K562 (cell line): ENCODE data around the gene EP300. TPM values are rescaled to one million over a fixed set of nuclear protein-coding genes. Genes with fewer than 3 reads are reported as not detected.

Source experiments
- ARID3A ChIP-seq: IDR thresholded peaks from 2 replicates; pipeline ENCODE4 v1.6.1; 2012; ENCODE audit warnings: low read depth, low read length, improper control_type of control experiment, borderline replicate concordance
- DIDO1 ChIP-seq: fragments of 450-650 bp; IDR thresholded peaks from 2 replicates; pipeline ENCODE4 v1.6.1; 2016; ENCODE audit warnings: low read depth, missing biosample characterization, missing genetic modification characterization
- EP400 ChIP-seq: fragments of 450-650 bp; IDR thresholded peaks from 2 replicates; pipeline ENCODE4 v1.6.1; 2017; ENCODE audit warnings: antibody characterized with exemption, mild to moderate bottlenecking, moderate library complexity
- GABPB1 ChIP-seq: sonication (generic); formaldehyde crosslinking; IDR thresholded peaks from 2 replicates; pipeline ENCODE4 v1.8.0; 2022; ENCODE audit warnings: mild to moderate bottlenecking, missing genetic modification reagents
- GATAD2B ChIP-seq: fragments of 450-650 bp; IDR thresholded peaks from 2 replicates; pipeline ENCODE4 v1.6.1; 2017; ENCODE audit warnings: mild to moderate bottlenecking, borderline replicate concordance
- IFI16 ChIP-seq: fragments of 250-450 bp; sonication (Bioruptor Pico); IDR thresholded peaks from 2 replicates; pipeline ENCODE4 v2.1.2; 2022; ENCODE audit warnings: mild to moderate bottlenecking, inconsistent platforms
- NFIX ChIP-seq: fragments of 250-450 bp; sonication (Bioruptor Pico); IDR thresholded peaks from 2 replicates; pipeline ENCODE4 v1.4.0; 2020; ENCODE audit warnings: low read depth, mild to moderate bottlenecking, moderate library complexity
- NR0B1 ChIP-seq: fragments of 450-650 bp; IDR thresholded peaks from one replicate; pipeline ENCODE4 v1.6.1; 2018; ENCODE audit warnings: mild to moderate bottlenecking, moderate library complexity; ENCODE audit not compliant: partially characterized antibody
- NR2C2 ChIP-seq, 2 experiments: fragments of 200-800 bp in 1 of 2; sonication (Bioruptor generic) in 1 of 2; sonication (generic) in 1 of 2; formaldehyde crosslinking in 1 of 2; IDR thresholded peaks; 2 replicates each; pipeline versions ENCODE4 v1.6.1 to v1.8.0; 2016 to 2022; ENCODE audit warnings: mild to moderate bottlenecking in 1 of 2, missing compliant biosample characterization in 1 of 2, missing genetic modification characterization in 1 of 2, missing genetic modification reagents in 1 of 2
- PCBP1 ChIP-seq: fragments of 200-400 bp; formaldehyde crosslinking; IDR thresholded peaks from 2 replicates; pipeline ENCODE4 v1.6.1; 2018; ENCODE audit warnings: mild to moderate bottlenecking, low read depth, low read length; ENCODE audit not compliant: poor library complexity, severe bottlenecking
- PHF8 ChIP-seq: fragments of 200-600 bp; sonication (generic); IDR thresholded peaks from 2 replicates; pipeline ENCODE4 v1.6.1; 2012; ENCODE audit warnings: mixed run types, mild to moderate bottlenecking, inconsistent platforms, low read length, moderate library complexity, borderline replicate concordance
- RBBP5 ChIP-seq: fragments of 200-600 bp; sonication (generic); IDR thresholded peaks from 2 replicates; pipeline ENCODE4 v1.6.1; 2012; ENCODE audit warnings: borderline replicate concordance, mild to moderate bottlenecking, low read length, control low read depth, inconsistent platforms; ENCODE audit not compliant: insufficient read depth, poor library complexity, severe bottlenecking
- SMAD4 ChIP-seq: fragments of 250-450 bp; sonication (Bioruptor Pico); conservative IDR thresholded peaks from 2 replicates; pipeline ENCODE4 v1.8.0; 2021; ENCODE audit warnings: inconsistent platforms, mild to moderate bottlenecking, moderate library complexity
- TEAD4 ChIP-seq, 2 experiments: sonication (generic) in 1 of 2; formaldehyde crosslinking in 1 of 2; IDR thresholded peaks; 2 replicates each; pipeline versions ENCODE4 v1.6.1 to v1.8.0; 2012 to 2022; ENCODE audit warnings: borderline replicate concordance in 1 of 2, inconsistent platforms in 1 of 2, low read length in 1 of 2, mild to moderate bottlenecking in 1 of 2, missing genetic modification reagents in 1 of 2
- WHSC1 ChIP-seq: IDR thresholded peaks from one replicate; pipeline ENCODE4 v1.6.1; 2012; ENCODE audit warnings: low read length, control low read depth, inconsistent platforms
- ZBTB11 ChIP-seq, 3 experiments: fragments of 200-800 bp in 1 of 3; fragments of 250-450 bp in 1 of 3; fragments of 450-650 bp in 1 of 3; sonication (Bioruptor Pico) in 1 of 3; sonication (Bioruptor generic) in 1 of 3; formaldehyde crosslinking in 1 of 3; IDR thresholded peaks; 2 replicates each; pipeline versions ENCODE4 v1.6.1 to v1.8.0; 2016 to 2022; ENCODE audit warnings: mild to moderate bottlenecking in 2 of 3, missing genetic modification characterization in 2 of 3, missing compliant biosample characterization in 1 of 3, moderate library complexity in 1 of 3
- ZNF253 ChIP-seq: fragments of 250-450 bp; sonication (Bioruptor Pico); conservative IDR thresholded peaks from 2 replicates; pipeline ENCODE4 v1.6.1; 2021; ENCODE audit warnings: mild to moderate bottlenecking
- ZNF561 ChIP-seq: fragments of 450-650 bp; formaldehyde crosslinking; conservative IDR thresholded peaks from 2 replicates; pipeline ENCODE4 v1.4.0; 2020; ENCODE audit warnings: mild to moderate bottlenecking, moderate library complexity
- ZNF57 ChIP-seq: fragments of 450-650 bp; formaldehyde crosslinking; IDR thresholded peaks from 2 replicates; pipeline ENCODE4 v1.4.0; 2020; ENCODE audit warnings: mild to moderate bottlenecking, moderate library complexity
- polyA plus RNA-seq, 8 experiments: library from polyadenylated mRNA; depleted of rRNA in 4 of 8; stranded (reverse) in 5 of 8; unstranded in 3 of 8; fragments of >200 nt; fragmentation: Nextera tagmentation in 2 of 8; fragmentation: Illumina TruSeq in 1 of 8; extraction: Ambion mirVana in 2 of 8; extraction: Trizol in 1 of 8; gene quantifications; 2 replicates each; pipeline versions ENCODE4 v1.2.1 to v1.2.3, GENCODE V29; 2011 to 2014; ENCODE audit warnings: inconsistent platforms in 1 of 8, missing spikeins in 1 of 8
- total RNA-seq, 7 experiments: library from RNA; depleted of rRNA in 6 of 7; stranded (reverse); fragments of >200 nt in 6 of 7; fragmentation: Illumina TruSeq in 2 of 7; extraction: Trizol in 2 of 7; gene quantifications; 2 replicates each; pipeline versions ENCODE4 v1.2.1 to v1.2.3, GENCODE V29; 2011 to 2021; ENCODE audit warnings: low replicate concordance in 1 of 7

Gene EP300
- total and polyA plus RNA-seq, 9 of the 15 experiments (the other 6 are each of a cell fraction or from before 2014, with no cell fraction given), result 2.2 to 28.6 (median 10.9) TPM

- no peak for TF ChIP-seq SMAD4 (CRISPR knock-in tag)
- no peak for TF ChIP-seq NR2C2 (CRISPR knock-in tag; IDR thresholded peaks at IDR 0.05)
- peak; percentile 32; the same call in 1 of the 2 replicates for TF ChIP-seq NR2C2 (tag; IDR thresholded peaks at IDR 0.05)
- TF ChIP-seq PCBP1, result no peak
- peak; percentile 78 for TF ChIP-seq EP400
- no peak for TF ChIP-seq ARID3A
- TF ChIP-seq NR0B1, result no peak
- no peak for TF ChIP-seq ZNF561 (CRISPR knock-in tag)
- TF ChIP-seq ZBTB11 (CRISPR knock-in tag; IDR thresholded peaks at IDR 0.05), result peak in 1 of 3 experiments; percentile 0; a peak in 1 of 6 replicates
- TF ChIP-seq IFI16 (CRISPR knock-in tag), result no peak
- TF ChIP-seq ZNF253 (CRISPR knock-in tag), result no peak
- no peak for TF ChIP-seq DIDO1 (tag)
- TF ChIP-seq RBBP5, result no peak
- peak; percentile 85 for TF ChIP-seq GABPB1 (CRISPR knock-in tag)
- TF ChIP-seq WHSC1, result no peak
- TF ChIP-seq ZNF57 (CRISPR knock-in tag), result no peak
- TF ChIP-seq PHF8, result peak; percentile 69
- TF ChIP-seq GATAD2B, result no peak
- no peak for TF ChIP-seq NFIX (CRISPR knock-in tag)
- no peak for TF ChIP-seq TEAD4 (IDR thresholded peaks at IDR 0.05; ENCODE audit: low read length)
- TF ChIP-seq TEAD4 (CRISPR knock-in tag; IDR thresholded peaks at IDR 0.05; ENCODE audit: borderline replicate concordance), result no peak
These were observed 1.0 kb upstream of the EP300 start (continued) for GRCh38 chr22:41091132-41092022.
